ENCODE data around the gene TMEM214. TPM values are rescaled to one million over a fixed set of nuclear protein-coding genes. Genes with fewer than 3 reads are reported as not detected.

Gene TMEM214
- total and polyA plus RNA-seq, 5 experiments from 2014 or later, result 19.4 to 60.9 (median 25.8) TPM

DNA sequence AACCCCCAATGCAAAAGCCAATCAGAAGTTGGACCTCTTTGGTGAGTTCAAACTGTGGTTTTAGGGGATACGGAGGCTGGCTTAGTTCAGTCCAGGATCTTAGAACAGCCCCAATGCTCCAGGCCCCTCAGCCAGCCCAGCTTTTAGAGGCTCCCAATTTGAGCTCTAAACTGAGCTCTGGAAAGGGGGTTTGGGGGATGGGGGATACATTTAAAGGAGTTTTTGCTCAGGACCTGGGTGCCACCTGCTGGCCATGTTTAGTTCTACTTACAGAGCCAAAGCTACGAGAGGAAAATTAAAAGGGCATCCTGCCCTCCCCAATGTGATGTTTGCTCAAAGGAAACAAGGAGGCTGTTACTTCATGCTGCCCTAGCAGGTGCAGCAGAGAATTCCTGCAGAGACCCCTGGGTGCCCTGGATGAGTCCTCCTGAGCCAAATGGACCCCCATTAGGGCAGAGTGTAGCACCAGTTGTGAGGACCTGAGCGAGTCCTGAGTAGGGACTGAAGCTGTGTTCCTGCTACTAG lies 15.9 kb upstream of the TMEM214 start:
- Mint-ChIP-seq H3K27ac (no peak overlapping the region), H3K9me3 (no peaks in the 10 kb centered on the region), H3K4me3 (no peak overlapping the region), H3K36me3 (no peaks in the 10 kb centered on the region), H3K4me1 (no peaks in the 10 kb centered on the region), H3K27me3 (peaks cover 0 to 3% (median 0%) of the 10 kb centered on the region in 5 donors)
- ATAC-seq (peak; percentile 49 to 57), DNase-seq (peak in 6 of 10 donors; percentile 20 to 44 (median 38))
- POLR2A ChIA-PET, result interaction anchor here (0.9 to 1.6 kb wide), 3 partner anchors 16 to 55 kb away, joined by 3 to 4 read pairs (median 3); partner anchors contain the start of gene OST4

DNA sequence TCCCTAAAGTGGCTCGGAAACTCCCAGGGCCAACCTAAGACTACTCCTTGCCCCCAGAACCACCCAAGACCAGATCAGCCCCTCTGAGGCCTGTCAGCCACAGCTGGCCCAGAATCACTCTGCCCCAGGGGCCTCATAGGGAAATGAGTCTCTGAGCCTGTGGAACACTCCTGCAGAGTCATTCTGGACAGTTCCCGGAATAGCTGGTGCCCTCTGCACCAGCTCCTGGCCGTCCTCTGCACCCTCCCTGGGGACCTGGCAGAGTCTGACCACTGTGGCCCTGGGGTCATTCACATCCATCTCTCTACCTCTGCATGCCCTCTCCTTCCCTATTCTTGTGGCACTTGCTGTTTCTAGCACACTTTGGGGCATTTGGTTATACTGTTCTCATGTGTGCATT lies 14.6 kb upstream of the TMEM214 start:
- Mint-ChIP-seq H3K9me3 (no peaks in the 10 kb centered on the region), H3K36me3 (no peaks in the 10 kb centered on the region), H3K4me3 (no peak overlapping the region), H3K4me1 (no peaks in the 10 kb centered on the region), H3K27me3 (no peaks in the 10 kb centered on the region), H3K27ac (peak overlapping the region in 1 of 10 donors; percentile 71)
- ATAC-seq, result no peak
- POLR2A ChIA-PET, result interaction anchor here (1.6 kb wide), 1 partner anchor 53 kb away, joined by 4 read pairs; the partner anchor contains the start of gene OST4
- no peak for DNase-seq

- Mint-ChIP-seq H3K9me3 (no peaks in the 10 kb centered on the region), H3K27ac (no peak overlapping the region), H3K4me3 (no peak overlapping the region), H3K27me3 (no peaks in the 10 kb centered on the region), H3K4me1 (no peaks in the 10 kb centered on the region), H3K36me3 (no peaks in the 10 kb centered on the region)
- ATAC-seq (no peak), DNase-seq (no peak)
- POLR2A ChIA-PET, result no interaction called here
Observed at GRCh38 chr2:27019459-27019858, 13.3 kb upstream of the TMEM214 start.

DNA sequence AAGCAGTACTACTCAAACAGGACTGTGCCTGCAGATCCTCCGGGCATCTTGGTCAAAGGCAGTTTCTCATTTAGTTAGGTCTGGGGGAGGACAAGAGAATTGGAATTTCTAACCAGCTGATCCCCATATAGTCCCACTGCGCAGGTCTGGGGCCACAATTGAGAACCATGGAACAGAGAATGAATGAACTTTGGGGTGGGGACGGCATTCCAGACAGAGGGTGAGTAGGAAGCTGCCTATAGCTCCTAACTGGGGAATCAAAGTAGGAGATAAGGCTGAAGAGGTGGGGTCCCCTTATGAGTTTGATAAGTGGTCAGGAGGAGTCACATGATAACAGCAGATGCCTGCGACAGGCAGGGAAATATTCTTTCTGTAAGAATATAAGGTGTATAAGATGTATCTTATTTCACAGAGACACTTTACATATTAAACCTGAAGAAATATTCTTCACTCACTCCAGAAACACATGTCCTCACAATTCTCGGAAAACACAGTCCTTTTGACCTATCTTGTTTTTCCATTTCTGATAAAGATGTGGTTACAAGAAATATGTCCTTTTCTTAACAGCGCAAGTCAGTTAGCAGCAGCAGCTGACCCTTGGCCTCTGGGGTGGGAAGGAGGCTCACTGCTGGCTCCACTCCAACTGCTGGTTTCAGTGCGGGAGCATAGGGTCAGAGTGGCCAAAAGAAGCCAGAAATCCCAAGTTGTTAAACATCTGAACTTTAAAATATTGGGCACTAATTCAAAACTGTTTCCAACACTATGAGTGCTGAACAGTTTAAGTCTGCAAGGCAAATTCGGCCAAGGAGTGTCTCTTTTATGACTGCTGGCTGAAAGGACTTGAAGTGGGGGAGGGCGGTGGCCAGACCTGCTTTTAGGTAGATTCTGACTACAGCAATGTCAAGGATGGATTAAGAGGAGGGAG lies 12.6 kb upstream of the TMEM214 start:
- Mint-ChIP-seq H3K4me1 (no peaks in the 10 kb centered on the region), H3K36me3 (no peaks in the 10 kb centered on the region), H3K27me3 (no peaks in the 10 kb centered on the region), H3K9me3 (no peaks in the 10 kb centered on the region), H3K27ac (no peak overlapping the region), H3K4me3 (no peak overlapping the region)
- ATAC-seq (no peak), DNase-seq (no peak)
- POLR2A ChIA-PET, result no interaction called here

DNA sequence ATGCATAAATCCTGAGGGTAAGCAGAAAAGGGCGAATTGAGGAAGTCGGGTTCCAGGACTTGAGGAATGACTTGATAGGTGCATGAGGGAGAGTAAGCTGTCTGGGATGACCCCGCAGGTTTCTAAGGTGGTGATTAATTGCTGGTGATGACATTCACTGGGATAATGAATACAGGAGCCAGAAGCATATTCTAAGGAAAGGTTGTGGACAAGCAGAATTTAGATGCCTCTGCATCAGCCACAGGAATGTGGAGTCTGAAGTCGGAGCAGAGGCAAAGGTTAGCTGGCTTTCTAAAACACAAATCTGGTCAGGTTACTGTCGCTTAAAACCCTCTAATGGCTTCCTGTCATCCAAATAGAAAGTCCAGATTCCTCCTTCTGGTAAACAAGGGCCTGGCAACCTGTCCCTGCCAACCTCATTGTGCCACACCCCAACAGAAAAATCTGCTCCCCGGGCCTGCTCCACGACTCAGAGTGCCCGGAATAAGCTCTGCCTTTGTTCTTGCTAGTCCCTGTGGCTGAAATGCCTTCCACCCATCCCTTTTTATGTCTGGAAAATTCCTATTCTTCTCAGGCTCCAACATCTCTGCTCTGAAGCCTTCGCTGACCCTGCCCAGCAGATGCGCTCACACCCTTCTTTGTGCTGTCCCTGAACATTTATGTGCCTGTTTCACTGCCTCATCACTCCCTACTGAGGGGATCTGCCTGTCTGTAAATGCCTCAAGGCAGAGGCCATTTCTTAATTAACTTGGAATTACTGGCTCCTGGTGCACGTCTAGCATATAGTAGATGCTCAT lies 11.3 kb upstream of the TMEM214 start:
- Mint-ChIP-seq H3K36me3 (peaks cover 0 to 1% (median 0%) of the 10 kb centered on the region in 3 donors), H3K4me1 (no peaks in the 10 kb centered on the region), H3K27me3 (no peaks in the 10 kb centered on the region), H3K9me3 (no peaks in the 10 kb centered on the region), H3K27ac (peak overlapping the region in 1 of 10 donors; percentile 58), H3K4me3 (no peak overlapping the region)
- ATAC-seq (no peak), DNase-seq (no peak)
- POLR2A ChIA-PET, result no interaction called here

- no peak overlapping the region for H3K27ac Mint-ChIP-seq
- ATAC-seq, result no peak
- peaks cover 0 to 6% (median 0%) of the 10 kb centered on the region in 3 donors for H3K36me3 Mint-ChIP-seq
- no peak for DNase-seq
- H3K4me1 Mint-ChIP-seq, result no peaks in the 10 kb centered on the region
- H3K4me3 Mint-ChIP-seq, result no peak overlapping the region
- H3K9me3 Mint-ChIP-seq, result no peaks in the 10 kb centered on the region
- POLR2A ChIA-PET, result interaction anchor here (2.2 kb wide), 1 partner anchor 27 kb away, joined by 6 read pairs; the partner anchor contains the start of gene AGBL5
- H3K27me3 Mint-ChIP-seq, result no peaks in the 10 kb centered on the region
Observed at GRCh38 chr2:27023740-27024139, 9.0 kb upstream of the TMEM214 start.

GRCh38 chr2:27024188-27024587 lies 8.6 kb upstream of the TMEM214 start:
- H3K4me1 Mint-ChIP-seq, result peaks cover 0 to 1% (median 0%) of the 10 kb centered on the region in 4 donors
- no peak for ATAC-seq
- peaks cover 0 to 6% (median 0%) of the 10 kb centered on the region in 3 donors for H3K36me3 Mint-ChIP-seq
- no peak for DNase-seq
- no peaks in the 10 kb centered on the region for H3K9me3 Mint-ChIP-seq
- H3K4me3 Mint-ChIP-seq, result no peak overlapping the region
- peak overlapping the region in 1 of 10 donors; percentile 13 for H3K27ac Mint-ChIP-seq
- POLR2A ChIA-PET, result interaction anchor here (2.2 kb wide), 1 partner anchor 27 kb away, joined by 6 read pairs; the partner anchor contains the start of gene AGBL5
- no peaks in the 10 kb centered on the region for H3K27me3 Mint-ChIP-seq

DNA sequence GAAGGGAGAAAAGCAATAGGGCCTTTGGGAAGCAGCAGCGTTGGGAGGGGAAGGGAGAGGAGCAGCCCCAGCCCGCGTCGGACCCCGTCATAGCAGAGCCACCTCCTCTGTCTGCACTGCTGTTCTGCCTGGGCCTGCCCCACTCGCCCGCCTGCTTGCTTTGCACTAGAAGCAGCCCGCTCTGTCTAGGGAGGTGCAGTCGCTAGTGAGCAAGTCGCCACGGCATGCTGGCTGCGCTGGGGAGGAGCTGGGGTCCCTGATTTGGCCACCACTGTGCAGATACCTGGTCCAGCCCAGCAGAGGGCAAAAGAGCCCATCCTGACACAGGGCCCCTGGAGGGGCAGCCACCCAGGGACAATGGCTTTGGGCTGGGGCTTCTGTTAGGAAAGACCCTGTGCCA lies 8.0 kb upstream of the TMEM214 start:
- Mint-ChIP-seq H3K4me3 (no peak overlapping the region), H3K9me3 (no peaks in the 10 kb centered on the region), H3K36me3 (peaks cover 0 to 6% (median 0%) of the 10 kb centered on the region in 3 donors), H3K27me3 (no peaks in the 10 kb centered on the region), H3K4me1 (peaks cover 0 to 5% (median 1%) of the 10 kb centered on the region in 4 donors), H3K27ac (peak overlapping the region in 2 of 10 donors; percentile 11 to 65)
- POLR2A ChIA-PET, result interaction anchor here (2.2 kb wide), 1 partner anchor 26 kb away, joined by 6 read pairs; the partner anchor contains the start of gene AGBL5
- DNase-seq (no peak), ATAC-seq (no peak)

GRCh38 chr2:27025281-27025800 lies 7.4 kb upstream of the TMEM214 start:
- peaks cover 0 to 6% (median 0%) of the 10 kb centered on the region in 3 donors for H3K36me3 Mint-ChIP-seq
- peak overlapping the region in 2 of 10 donors; percentile 11 to 65 for H3K27ac Mint-ChIP-seq
- no peak for DNase-seq
- no peaks in the 10 kb centered on the region for H3K27me3 Mint-ChIP-seq
- no peak overlapping the region for H3K4me3 Mint-ChIP-seq
- peaks cover 1 to 11% (median 3%) of the 10 kb centered on the region in 4 donors for H3K4me1 Mint-ChIP-seq
- POLR2A ChIA-PET, result no interaction called here
- no peaks in the 10 kb centered on the region for H3K9me3 Mint-ChIP-seq
- no peak for ATAC-seq

DNA sequence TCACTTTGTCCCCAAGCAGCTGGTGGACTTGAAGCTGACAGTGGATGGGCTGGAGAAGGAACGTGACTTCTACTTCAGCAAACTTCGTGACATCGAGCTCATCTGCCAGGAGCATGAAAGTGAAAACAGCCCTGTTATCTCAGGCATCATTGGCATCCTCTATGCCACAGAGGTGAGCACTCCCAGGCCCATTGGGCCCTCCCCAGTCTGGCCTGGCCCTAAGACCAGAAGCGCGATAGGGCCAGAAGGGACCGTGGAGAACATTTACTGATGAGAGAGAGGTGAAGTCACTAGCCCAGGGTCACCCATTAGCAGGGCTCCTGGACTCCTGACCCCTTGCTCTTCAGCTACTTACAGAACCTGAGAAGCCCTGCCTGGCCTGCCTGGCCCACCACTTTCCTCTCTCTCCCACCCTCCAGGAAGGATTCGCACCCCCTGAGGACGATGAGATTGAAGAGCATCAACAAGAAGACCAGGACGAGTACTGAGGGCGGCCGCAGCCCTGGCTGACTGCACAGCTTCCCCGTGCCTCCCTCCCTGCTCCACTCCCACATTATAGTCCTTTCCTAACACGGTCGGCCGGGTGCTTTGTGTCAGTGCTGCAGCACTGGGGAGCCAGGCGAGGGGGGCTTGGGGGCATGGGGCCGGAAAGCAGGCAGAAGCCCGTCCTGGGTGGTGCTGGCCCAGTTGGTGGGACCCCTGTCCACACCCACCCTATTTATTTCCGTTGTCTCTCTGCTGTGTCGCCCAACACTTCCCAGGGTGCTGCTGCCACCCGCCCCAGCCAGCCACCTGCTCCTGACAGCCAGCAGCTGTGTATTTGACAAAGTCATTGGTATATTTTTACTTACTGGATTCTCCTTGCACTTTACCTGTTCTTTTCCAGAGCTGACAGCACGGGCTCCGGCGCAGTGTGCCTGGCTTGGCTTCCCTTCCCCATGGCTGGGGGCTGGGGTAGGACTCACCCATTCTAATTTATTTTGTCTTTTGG lies 6.6 kb upstream of the TMEM214 start:
- Mint-ChIP-seq H3K27me3 (no peaks in the 10 kb centered on the region), H3K27ac (no peak overlapping the region), H3K9me3 (no peaks in the 10 kb centered on the region), H3K4me1 (peaks cover 2 to 14% (median 8%) of the 10 kb centered on the region in 4 donors), H3K36me3 (peaks cover 0 to 6% (median 0%) of the 10 kb centered on the region in 3 donors), H3K4me3 (no peak overlapping the region)
- ATAC-seq (no peak), DNase-seq (no peak)
- POLR2A ChIA-PET, result no interaction called here

- peaks cover 2 to 19% (median 17%) of the 10 kb centered on the region in 4 donors for H3K4me1 Mint-ChIP-seq
- H3K4me3 Mint-ChIP-seq, result peak overlapping the region in 1 of 10 donors; percentile 31
- H3K36me3 Mint-ChIP-seq, result peaks cover 0 to 6% (median 0%) of the 10 kb centered on the region in 3 donors
- no peaks in the 10 kb centered on the region for H3K27me3 Mint-ChIP-seq
- POLR2A ChIA-PET, result no interaction called here
- DNase-seq (no peak), ATAC-seq (no peak)
- H3K27ac Mint-ChIP-seq, result no peak overlapping the region
- H3K9me3 Mint-ChIP-seq, result no peaks in the 10 kb centered on the region
Observed at GRCh38 chr2:27027211-27027651, 5.5 kb upstream of the TMEM214 start.

All from naive thymus-derived CD8-positive, alpha-beta T cell (primary cell).